ENCODE data around the gene TENM3.

Gene TENM3

GRCh38 chr4:182291597-182292270 lies 48.5 kb downstream of the TENM3 start:
- no peak for DNase-seq

GRCh38 chr4:182292612-182293011 lies 49.4 kb downstream of the TENM3 start:
- DNase-seq = no peak

GRCh38 chr4:182293691-182294255 lies 50.6 kb downstream of the TENM3 start:
- no peak for DNase-seq

GRCh38 chr4:182294451-182294850 lies 51.2 kb downstream of the TENM3 start:
- no peak for DNase-seq

GRCh38 chr4:182297659-182298058 lies 54.5 kb downstream of the TENM3 start:
- DNase-seq = no peak

- DNase-seq = no peak
Measured at GRCh38 chr4:182301736-182302135, 58.5 kb downstream of the TENM3 start.

GRCh38 chr4:182303847-182304246 lies 60.6 kb downstream of the TENM3 start:
- no peak for DNase-seq

- no peak for DNase-seq
Measured at GRCh38 chr4:182306792-182307507, 63.7 kb downstream of the TENM3 start.

- no peak for DNase-seq
Measured at GRCh38 chr4:182307746-182308145, 64.5 kb downstream of the TENM3 start.

GRCh38 chr4:182309877-182310276 lies 66.7 kb downstream of the TENM3 start:
- no peak for DNase-seq

GRCh38 chr4:182310316-182310715 lies 67.1 kb downstream of the TENM3 start:
- DNase-seq = no peak

- no peak for DNase-seq
Measured at GRCh38 chr4:182310962-182311361, 67.8 kb downstream of the TENM3 start.

- DNase-seq = no peak
Measured at GRCh38 chr4:182314537-182314936, 71.3 kb downstream of the TENM3 start.

- DNase-seq = no peak
Measured at GRCh38 chr4:182318256-182318655, 75.1 kb downstream of the TENM3 start.

- no peak for DNase-seq
Measured at GRCh38 chr4:182320092-182320491, 76.9 kb downstream of the TENM3 start.

GRCh38 chr4:182320580-182320979 lies 77.4 kb downstream of the TENM3 start:
- no peak for DNase-seq

- DNase-seq = no peak
Measured at GRCh38 chr4:182324282-182324681, 81.1 kb downstream of the TENM3 start.

GRCh38 chr4:182325397-182325796 lies 82.2 kb downstream of the TENM3 start:
- DNase-seq = no peak

- DNase-seq = no peak
Measured at GRCh38 chr4:182325848-182326255, 82.7 kb downstream of the TENM3 start.

- DNase-seq = no peak
Measured at GRCh38 chr4:182328505-182328904, 85.3 kb downstream of the TENM3 start.

GRCh38 chr4:182337366-182337765 lies 94.2 kb downstream of the TENM3 start:
- DNase-seq = no peak

- no peak for DNase-seq
Measured at GRCh38 chr4:182338063-182338462, 94.9 kb downstream of the TENM3 start.

- DNase-seq = no peak
Measured at GRCh38 chr4:182338746-182339145, 95.5 kb downstream of the TENM3 start.

GRCh38 chr4:182339221-182339641 lies 96.0 kb downstream of the TENM3 start:
- DNase-seq = no peak
